ENCODE data around the gene RHBDL2. TPM values are rescaled to one million over a fixed set of nuclear protein-coding genes. Genes with fewer than 3 reads are reported as not detected.
"Not testable (repeated sequence)": the region's sequence is repeated elsewhere in the genome, so short reads cannot be mapped to it uniquely, and the experiment has no call there.

Gene RHBDL2
- total RNA-seq, 3 donors from 2014 or later (not counting 1 experiment from before 2014, with no cell fraction given), result not detected

DNA sequence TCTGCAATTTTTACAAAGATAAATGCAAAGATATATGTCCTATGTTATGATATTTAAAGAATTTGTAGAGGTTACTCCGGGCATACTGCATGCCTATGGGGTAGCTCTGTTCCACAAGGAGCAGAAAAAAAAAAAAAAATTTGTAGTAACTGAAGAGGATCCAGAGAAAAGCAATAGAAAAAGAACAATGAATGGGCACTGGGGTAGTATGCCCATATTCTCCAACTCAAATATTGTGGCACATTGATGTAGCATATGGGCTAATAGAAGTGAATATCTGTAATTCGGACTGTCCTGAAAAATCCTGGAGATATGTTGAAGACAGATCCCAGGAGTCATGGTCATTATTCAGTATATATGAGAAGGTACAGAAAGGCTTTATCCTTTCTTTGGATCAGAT lies 48.3 kb upstream of the RHBDL2 start:
- H3K4me3 ChIP-seq (ENCODE audit: low read length), result no peak overlapping the region
- H3K4me1 Mint-ChIP-seq, result peaks cover 22 to 28% of the 10 kb centered on the region in 2 donors
- peak overlapping the region; percentile 77 to 84 for H3K27ac Mint-ChIP-seq
- DNase-seq (no peak), ATAC-seq (no peak)
- TF ChIP-seq, protein P1, sequence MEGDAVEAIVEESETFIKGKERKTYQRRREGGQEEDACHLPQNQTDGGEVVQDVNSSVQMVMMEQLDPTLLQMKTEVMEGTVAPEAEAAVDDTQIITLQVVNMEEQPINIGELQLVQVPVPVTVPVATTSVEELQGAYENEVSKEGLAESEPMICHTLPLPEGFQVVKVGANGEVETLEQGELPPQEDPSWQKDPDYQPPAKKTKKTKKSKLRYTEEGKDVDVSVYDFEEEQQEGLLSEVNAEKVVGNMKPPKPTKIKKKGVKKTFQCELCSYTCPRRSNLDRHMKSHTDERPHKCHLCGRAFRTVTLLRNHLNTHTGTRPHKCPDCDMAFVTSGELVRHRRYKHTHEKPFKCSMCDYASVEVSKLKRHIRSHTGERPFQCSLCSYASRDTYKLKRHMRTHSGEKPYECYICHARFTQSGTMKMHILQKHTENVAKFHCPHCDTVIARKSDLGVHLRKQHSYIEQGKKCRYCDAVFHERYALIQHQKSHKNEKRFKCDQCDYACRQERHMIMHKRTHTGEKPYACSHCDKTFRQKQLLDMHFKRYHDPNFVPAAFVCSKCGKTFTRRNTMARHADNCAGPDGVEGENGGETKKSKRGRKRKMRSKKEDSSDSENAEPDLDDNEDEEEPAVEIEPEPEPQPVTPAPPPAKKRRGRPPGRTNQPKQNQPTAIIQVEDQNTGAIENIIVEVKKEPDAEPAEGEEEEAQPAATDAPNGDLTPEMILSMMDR (IDR thresholded peaks at IDR 0.05), result no peak
- no peaks in the 10 kb centered on the region for H3K27me3 ChIP-seq (ENCODE audit: control insufficient read depth, insufficient read depth, low read length)
- H3K27me3 Mint-ChIP-seq (ENCODE audit: low read depth in 2 of 2), result peaks cover 0 to 3% of the 10 kb centered on the region in 2 donors
- peak overlapping the region; percentile 82 for H3K4me3 Mint-ChIP-seq
- no peaks in the 10 kb centered on the region for H3K36me3 Mint-ChIP-seq
- H3K9me3 ChIP-seq (ENCODE audit: control insufficient read depth, insufficient read depth, low read length), result no peaks in the 10 kb centered on the region
- H3K9me3 Mint-ChIP-seq, result no peaks in the 10 kb centered on the region
- intact Hi-C loops (cut with micrococcal nuclease), result loop anchor here (2.0 kb wide), 1 partner anchor 37 kb away; the partner anchor contains the start of gene NDUFS5
- H3K4me1 ChIP-seq (ENCODE audit: control insufficient read depth, insufficient read depth, low read length), result peaks cover 20% of the 10 kb centered on the region
- WGBS (ENCODE audit: insufficient coverage), result 87% methylated on average over 2 of the region's 2 CpGs
- no peaks in the 10 kb centered on the region for H3K36me3 ChIP-seq (ENCODE audit: control insufficient read depth, insufficient read depth, low read length)
- H3K27ac ChIP-seq (ENCODE audit: low read length), result peak overlapping the region; percentile 93

DNA sequence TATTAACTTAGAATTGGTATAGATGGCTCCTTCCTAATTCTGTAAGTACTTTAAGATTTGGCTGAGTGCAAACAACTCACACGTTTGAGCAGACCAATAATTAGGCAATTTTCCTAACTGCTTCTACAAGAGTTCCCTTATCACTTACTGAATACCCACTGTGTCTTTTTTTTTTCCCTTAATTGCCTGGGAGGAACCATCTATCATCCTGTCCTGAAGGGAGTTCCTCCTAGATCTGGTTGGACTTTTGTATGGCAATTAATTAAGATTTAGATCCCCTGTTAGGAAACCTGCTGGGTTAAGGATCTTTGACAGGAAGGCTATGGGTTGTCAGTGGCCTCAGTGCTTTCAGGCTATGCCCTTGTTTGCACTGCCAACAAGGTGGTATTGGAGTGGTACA lies 37.8 kb upstream of the RHBDL2 start:
- H3K36me3 Mint-ChIP-seq; H3K27ac Mint-ChIP-seq; H3K4me3 ChIP-seq (ENCODE audit: low read length); H3K27me3 ChIP-seq (ENCODE audit: control insufficient read depth, insufficient read depth, low read length); H3K27me3 Mint-ChIP-seq (ENCODE audit: low read depth in 2 of 2); H3K27ac ChIP-seq (ENCODE audit: low read length); H3K4me3 Mint-ChIP-seq; DNase-seq; intact Hi-C loops (cut with micrococcal nuclease); H3K9me3 Mint-ChIP-seq; H3K4me1 Mint-ChIP-seq; ATAC-seq; H3K36me3 ChIP-seq (ENCODE audit: control insufficient read depth, insufficient read depth, low read length): not testable (repeated sequence)
- Histone ChIP-seq H3K9me3 (ENCODE audit: control insufficient read depth, insufficient read depth, low read length) (peaks cover 12% of the 10 kb centered on the region), H3K4me1 (ENCODE audit: control insufficient read depth, insufficient read depth, low read length) (peaks cover 19% of the 10 kb centered on the region)
- 80% methylated on average over 1 of the region's 1 CpG for WGBS (ENCODE audit: insufficient coverage)

- H3K4me3 Mint-ChIP-seq; H3K27me3 Mint-ChIP-seq (ENCODE audit: low read depth in 2 of 2); H3K4me3 ChIP-seq (ENCODE audit: low read length); H3K27ac Mint-ChIP-seq; H3K27me3 ChIP-seq (ENCODE audit: control insufficient read depth, insufficient read depth, low read length); H3K27ac ChIP-seq (ENCODE audit: low read length); H3K9me3 Mint-ChIP-seq; H3K4me1 Mint-ChIP-seq; H3K36me3 ChIP-seq (ENCODE audit: control insufficient read depth, insufficient read depth, low read length); H3K36me3 Mint-ChIP-seq; intact Hi-C loops (cut with micrococcal nuclease); ATAC-seq: not testable (repeated sequence)
- peak in 1 of 2 donors; percentile 51 for DNase-seq
- Histone ChIP-seq H3K9me3 (ENCODE audit: control insufficient read depth, insufficient read depth, low read length) (peaks cover 12% of the 10 kb centered on the region), H3K4me1 (ENCODE audit: control insufficient read depth, insufficient read depth, low read length) (peaks cover 19% of the 10 kb centered on the region)
- WGBS (ENCODE audit: insufficient coverage), result 97% methylated on average over 6 of the region's 6 CpGs
Measured at GRCh38 chr1:38978245-38978542, 36.6 kb upstream of the RHBDL2 start.

DNA sequence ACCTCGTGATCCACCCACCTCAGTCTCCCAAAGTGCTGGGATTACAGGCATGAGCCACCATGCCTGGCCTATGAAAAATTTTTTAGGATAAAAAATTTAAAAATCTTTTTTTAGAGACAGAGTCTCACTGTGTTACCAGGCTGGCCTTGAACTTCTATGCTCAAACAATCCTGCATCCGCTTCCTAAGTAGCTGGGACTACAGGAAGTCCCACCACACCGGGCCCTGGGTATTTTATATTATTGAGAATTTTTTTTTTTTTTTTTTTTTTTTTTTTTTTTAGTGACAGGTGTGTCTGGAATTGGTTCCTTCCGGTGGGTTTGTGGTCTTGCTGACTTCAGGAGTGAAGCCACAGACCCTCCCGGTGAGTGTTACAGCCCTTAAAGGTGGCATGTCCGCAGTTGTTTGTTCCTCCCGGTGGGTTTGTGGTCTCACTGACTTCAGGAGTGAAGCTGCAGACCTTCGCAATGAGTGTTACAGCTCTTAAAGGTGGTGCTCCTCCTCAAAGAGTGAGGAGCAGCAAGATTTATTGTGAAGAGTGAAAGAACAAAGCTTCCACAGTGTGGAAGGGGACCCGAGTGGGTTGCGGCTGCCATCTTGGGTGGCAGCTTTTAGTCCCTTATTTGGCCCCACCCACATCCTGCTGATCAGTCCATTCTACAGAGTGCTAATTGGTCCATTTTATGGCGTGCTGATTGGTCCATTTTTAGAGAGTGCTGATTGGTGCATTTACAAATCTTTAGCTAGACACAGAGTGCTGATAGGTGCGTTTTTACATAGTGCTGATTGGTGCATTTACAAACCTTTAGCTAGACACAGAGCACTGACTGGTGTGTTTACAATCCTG lies 36.0 kb upstream of the RHBDL2 start:
- intact Hi-C loops (cut with micrococcal nuclease); H3K4me3 Mint-ChIP-seq; H3K4me1 Mint-ChIP-seq; H3K27me3 Mint-ChIP-seq (ENCODE audit: low read depth in 2 of 2); H3K27ac Mint-ChIP-seq; H3K36me3 Mint-ChIP-seq; H3K27me3 ChIP-seq (ENCODE audit: control insufficient read depth, insufficient read depth, low read length); H3K9me3 Mint-ChIP-seq; H3K36me3 ChIP-seq (ENCODE audit: control insufficient read depth, insufficient read depth, low read length); H3K27ac ChIP-seq (ENCODE audit: low read length); H3K4me3 ChIP-seq (ENCODE audit: low read length): not testable (repeated sequence)
- Histone ChIP-seq H3K4me1 (ENCODE audit: control insufficient read depth, insufficient read depth, low read length) (peaks cover 19% of the 10 kb centered on the region), H3K9me3 (ENCODE audit: control insufficient read depth, insufficient read depth, low read length) (peaks cover 12% of the 10 kb centered on the region)
- 50% methylated on average over 12 of the region's 12 CpGs for WGBS (ENCODE audit: insufficient coverage)
- ATAC-seq (peak in 2 of 3 donors; percentile 71 to 73), DNase-seq (peak in 1 of 2 donors; percentile 86)
